HG02763 (cell line): ENCODE data around the gene ZNF763.
"Not testable (repeated sequence)": the region's sequence is repeated elsewhere in the genome, so short reads cannot be mapped to it uniquely, and the experiment has no call there.

Experiments
- ATAC-seq: cut with Tn5 transposase; IDR thresholded peaks from one replicate; pipeline ENCODE4 v1.9.1; 2021; ENCODE audit warnings: mild to moderate bottlenecking, moderate library complexity; ENCODE audit not compliant: unreplicated experiment

The ZNF763 gene

DNA sequence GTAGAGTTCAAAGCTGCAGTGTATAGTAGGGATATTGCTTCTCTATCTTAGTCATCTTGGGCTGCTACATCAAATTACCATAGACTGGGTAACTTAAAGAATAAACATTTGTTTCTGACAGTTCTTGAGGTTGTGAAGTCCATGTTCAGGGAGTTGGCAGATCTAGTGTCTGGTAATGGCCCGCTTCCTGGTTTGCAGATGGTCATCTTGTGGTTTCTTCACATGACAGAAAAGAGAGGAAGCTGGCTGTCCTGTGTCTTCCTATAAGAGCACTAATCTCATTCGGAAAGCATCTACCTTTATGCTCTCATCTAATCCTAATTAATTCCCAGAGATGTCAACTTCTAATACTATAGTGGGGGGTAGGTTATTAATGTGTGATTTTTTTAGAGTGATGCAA, 6.2 kb downstream of the ZNF763 start:
- no peak for ATAC-seq

DNA sequence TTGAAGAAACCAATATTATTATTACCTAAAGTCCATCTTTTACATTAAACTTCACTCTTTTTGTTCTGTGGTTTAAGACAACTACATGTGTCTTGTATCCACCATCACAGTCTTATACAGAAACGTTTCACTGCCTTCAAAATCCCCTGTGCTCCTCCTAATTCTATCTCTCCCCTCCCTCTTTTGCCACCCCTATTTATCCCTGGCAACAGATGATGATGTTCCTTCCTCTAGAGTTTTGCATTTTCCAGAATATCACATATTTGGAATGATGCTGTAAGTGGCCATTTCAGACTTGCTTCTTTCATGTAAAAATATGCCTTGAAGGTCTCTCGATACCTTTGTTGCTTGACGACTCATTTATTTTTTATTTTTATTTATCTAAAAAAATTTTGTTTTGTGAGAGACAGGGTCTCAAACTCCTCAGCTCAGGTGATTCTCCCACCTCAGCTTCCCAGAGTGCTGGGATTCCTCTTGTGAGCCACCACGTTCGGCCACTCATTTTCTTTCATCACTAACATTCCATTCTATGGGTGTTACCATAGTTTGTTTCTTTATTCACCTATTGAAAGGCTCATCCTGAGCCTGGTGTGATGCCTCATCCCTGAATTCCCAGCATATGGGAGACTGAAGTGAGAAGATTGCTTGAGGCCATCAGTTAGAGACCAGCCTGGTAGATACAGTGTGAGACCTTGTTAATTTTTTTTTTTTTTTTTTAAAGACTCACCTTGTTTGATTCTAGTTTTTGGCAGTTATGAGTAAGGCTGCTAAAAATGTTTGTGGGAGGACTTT, 8.4 kb downstream of the ZNF763 start:
- ATAC-seq = no peak

DNA sequence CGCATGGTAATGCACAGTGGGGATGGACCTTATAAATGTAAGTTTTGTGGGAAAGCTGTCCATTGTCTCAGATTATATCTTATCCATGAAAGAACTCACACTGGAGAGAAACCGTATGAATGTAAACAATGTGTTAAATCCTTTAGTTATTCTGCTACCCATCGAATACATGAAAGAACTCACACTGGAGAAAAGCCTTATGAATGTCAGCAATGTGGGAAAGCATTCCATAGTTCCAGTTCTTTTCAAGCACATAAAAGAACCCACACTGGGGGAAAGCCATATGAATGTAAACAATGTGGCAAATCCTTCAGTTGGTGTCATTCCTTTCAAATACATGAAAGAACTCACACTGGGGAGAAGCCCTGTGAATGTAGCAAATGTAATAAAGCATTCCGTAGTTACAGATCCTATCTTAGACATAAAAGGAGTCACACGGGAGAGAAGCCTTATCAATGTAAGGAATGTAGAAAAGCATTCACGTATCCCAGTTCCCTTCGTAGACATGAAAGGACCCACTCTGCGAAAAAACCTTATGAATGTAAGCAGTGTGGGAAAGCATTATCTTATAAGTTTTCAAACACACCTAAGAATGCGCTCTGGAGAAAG, 13.8 kb downstream of the ZNF763 start:
- no peak for ATAC-seq

DNA sequence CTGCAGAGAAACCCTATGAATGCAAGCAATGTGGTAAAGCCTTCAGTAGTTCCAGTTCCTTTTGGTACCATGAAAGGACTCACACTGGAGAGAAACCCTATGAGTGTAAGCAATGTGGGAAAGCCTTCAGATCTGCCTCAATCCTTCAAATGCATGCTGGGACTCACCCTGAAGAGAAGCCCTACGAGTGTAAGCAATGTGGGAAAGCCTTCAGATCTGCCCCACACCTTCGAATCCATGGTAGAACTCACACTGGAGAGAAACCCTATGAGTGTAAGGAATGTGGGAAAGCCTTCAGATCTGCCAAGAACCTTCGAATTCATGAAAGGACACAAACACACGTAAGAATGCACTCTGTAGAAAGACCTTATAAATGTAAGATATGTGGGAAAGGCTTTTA, 14.7 kb downstream of the ZNF763 start:
- no peak for ATAC-seq

DNA sequence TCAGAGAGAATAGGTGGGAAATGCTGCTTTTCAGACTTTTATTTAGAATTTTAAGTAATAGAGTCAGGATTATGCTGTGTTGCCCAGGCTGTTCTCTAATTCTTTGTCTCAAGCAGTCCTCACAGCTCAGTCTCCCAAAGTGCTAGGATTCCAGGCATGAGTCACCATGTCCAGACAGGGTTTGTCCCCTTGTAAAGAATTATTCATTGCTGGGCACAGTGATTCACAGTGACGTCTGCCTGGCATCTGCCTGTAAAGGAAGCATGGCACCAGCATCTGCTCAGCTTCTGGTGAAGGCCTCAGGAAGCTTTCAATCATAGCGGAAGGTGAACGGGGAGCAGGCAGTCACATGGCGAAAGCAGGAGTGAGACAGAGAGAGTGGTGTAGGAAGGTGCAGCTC, 17.7 kb downstream of the ZNF763 start:
- ATAC-seq = no peak

DNA sequence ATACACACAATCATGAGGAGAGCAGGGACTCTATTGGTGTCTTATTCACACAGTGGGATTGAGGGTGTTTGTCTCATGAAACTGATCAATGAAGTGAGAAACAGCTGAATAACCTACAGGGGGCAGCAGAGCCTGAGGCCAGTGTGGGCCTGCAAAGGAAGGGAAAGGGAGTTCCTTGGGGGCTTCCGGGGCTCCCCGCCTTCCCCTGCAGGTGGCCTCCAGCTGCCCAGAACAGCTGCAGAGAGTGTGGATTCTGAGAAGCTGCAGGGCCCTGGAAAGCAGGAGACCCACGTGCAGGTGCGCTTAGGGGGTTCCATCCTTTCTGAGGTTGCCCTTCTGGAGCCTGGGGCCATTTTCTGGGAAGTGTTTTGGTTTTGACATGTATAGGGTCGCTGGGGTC, 20.1 kb downstream of the ZNF763 start:
- no peak for ATAC-seq

DNA sequence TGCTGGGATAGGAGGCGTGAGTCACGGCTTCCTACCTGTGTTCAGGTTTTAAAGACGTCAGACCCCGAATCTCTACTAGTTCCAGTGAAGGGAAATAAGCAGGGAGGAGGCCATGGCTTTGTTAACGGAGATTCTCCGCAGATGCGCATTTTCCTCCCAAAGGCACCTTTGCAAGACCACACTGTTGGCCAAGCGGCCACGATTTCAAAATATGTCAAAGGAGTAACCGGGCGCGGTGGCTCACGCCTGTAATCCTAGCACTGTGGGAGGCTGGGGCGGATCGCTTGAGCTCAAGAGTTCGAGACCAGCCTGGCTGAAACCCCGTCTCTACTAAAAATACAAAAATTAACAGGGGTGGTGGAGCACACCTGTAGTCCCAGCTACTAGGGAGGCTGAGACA, 21.9 kb downstream of the ZNF763 start:
- ATAC-seq = no peak

DNA sequence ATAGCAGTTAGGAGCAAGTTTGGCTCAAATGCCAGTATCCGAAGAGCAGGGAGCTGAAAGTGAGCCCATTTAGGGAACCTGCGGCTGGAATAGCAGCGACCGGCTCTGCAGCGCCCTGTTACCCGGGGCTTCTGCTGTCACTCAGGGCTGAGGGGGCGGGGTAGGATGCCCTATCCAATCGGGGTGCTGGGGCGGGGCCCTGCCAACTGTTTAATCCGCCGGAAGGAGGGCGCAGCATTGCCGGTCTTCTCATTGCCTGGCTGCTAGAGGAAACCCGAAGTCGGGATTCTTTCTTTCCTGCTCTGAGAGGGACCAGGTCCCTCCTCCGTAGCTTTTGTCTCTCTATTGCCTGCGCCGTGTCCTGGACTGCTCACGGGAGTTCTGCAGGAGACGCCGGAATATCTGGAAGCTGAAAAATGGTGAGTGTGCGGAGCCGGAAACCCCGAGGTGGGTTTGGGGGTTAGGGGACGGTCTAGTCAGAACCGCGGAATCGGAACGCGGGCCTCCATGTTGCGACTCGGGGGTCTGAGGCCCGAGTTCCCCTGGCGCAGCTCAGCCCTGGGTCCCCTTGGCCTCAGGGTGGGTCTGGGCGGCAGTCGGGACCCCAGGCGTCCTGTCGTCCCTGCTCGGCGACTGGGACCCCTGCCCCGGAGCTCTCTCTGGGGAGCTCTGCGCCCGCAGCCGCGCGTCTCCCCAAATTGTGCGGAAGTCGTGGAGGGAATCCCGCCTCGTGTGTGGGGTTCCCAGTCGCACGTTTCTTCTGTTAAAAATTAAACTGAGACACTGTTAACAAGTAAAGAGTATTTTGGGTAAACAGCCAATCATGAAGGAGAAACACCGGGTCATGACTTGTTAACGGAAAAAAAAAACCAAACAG, 22.8 kb downstream of the ZNF763 start:
- ATAC-seq = peak; percentile 88

DNA sequence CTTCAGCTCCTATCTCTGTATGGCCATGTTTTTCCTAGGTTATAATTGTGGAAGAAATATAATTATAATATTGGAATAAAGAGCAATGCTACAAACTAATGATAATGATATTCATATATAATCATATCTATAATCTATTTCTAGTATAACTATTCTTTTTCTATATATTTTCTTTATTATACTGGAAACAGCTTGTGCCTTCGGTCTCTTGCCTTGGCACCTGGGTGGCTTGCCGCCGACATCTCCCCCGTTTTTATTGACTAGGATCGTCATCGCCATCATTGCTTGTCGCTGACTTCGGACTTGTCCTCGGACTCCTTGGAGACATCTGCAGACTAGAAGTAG, 24.2 kb downstream of the ZNF763 start:
- ATAC-seq = no peak

DNA sequence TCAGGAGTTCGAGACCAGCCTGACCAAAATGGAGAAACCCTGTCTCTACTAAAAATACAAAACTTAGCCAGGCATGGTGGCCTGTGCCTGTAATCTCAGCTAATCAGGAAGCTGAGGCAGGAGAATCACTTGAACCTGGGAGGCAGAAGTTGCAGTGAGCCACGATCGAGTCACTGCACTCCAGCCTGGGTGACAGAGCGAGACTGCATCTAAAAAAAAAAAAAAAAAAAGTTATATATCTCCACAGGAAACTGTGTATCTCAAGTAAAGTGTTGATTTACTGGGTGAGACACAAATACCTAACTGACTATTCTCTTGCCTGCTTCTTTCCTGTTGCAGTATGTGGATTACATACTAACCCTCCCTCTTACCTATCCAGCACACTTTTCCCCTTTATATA, 27.1 kb downstream of the ZNF763 start:
- ATAC-seq = not testable (repeated sequence)

DNA sequence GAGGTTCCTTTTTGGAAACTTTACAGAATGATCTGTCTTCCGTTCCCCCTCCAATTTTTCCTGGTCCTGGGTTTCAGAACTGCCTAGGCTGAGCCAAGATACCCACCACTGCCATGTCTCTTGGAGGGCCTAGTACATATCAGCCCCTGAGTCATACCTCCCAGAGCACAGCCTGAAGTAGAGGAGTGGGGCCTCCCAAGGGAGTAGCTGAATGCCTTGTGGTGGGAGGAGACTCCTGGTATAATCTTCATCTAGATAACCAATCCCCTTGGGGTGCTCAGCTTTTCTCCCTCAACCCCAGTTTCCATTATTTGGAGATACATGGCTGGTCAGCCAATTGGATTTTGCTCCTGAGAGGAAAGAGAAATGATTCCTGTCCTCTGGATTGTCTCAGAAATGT, 30.3 kb downstream of the ZNF763 start:
- ATAC-seq = no peak

DNA sequence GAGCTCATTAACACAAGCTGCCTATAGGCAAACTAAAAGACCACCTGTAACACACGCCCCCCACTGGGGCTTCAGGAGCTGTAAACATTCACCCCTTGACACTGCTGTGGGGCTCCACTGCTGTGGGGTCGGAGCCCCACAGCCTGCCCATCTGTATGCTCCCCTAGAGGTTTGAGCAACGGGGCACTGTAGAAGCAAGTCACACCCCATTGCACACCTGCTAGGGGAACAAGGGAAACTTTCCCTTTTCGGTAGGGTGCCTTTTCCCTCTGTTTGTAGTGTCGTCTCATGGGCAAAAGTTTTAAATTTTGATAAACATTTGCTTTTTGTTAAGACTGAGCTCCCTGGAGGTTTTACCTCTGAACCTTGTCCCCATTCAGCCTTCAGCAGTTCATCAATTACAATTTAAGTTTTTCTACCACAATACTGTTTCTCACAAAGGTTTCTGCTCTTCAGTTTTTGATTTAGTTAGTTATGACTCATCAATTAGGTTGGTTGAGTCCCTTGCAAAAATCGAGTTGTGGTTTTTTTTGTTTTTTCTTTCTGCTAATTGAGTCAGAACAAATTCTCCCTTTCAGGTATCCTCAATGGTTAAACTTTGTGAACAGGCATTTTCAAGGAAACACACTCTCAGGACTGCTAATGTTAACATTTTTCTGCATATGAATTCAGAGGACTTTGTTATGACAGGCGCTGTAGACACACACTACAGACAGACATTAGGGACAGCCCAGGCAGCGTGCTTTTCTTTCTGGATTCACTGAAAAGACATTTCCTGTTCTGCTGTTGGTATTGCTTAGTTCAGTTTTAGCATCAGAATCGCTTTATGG, 35.5 kb downstream of the ZNF763 start:
- ATAC-seq = no peak

DNA sequence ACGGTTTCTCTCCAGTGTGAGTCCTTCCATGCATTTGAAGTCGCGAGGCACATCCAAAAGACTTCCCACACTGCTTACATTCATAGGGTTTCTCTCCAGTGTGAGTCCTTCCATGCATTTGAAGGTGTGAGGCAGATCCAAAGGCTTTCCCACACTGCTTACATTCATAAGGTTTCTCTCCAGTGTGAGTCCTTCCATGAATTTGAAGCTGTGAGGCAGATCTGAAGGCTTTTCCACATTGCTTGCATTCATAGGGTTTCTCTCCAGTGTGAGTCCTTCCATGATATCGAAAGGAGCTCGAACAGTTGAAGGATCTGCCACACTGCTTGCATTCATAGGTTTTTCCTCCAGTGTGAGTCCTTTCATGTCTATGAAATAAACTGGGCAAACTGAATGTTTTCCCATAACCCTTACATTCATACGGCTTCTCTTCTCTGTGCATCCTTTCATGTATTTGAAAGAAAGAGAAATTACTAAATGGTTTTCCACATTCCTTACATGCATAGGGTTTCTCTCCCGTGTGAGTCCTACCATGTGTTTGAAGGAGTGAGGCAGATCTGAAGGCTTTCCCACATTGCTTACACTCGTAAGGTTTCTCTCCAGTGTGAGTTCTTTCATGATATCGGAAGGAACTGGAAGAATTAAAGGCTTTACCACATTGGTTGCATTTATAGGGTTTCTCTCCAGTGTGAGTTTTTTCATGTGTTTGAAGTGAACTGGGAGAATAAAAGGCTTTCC, 50.3 kb downstream of the ZNF763 start:
- no peak for ATAC-seq

DNA sequence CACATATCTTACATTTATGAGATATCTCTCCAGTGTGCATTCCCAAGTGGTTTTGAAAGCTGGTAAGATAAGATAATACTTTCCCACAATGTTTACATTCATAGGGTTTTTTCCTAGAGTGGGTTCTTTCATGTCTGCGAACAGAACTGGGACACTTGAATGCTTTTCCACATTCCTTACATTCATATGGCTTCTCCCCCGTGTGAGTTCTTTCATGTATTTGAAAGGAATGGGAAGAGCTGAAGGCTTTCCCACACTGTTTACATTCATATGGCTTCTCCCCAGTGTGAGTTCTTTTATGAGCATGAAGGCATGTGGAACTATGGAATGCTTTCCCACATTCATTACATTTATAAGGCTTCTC, 50.9 kb downstream of the ZNF763 start:
- no peak for ATAC-seq
